GM19043 (cell line): ENCODE data around the gene FNDC3B.

ENCODE experiments used
- ATAC-seq: cut with Tn5 transposase; IDR thresholded peaks from one replicate; pipeline ENCODE4 v1.9.1; 2021; ENCODE audit warnings: low read depth; ENCODE audit not compliant: unreplicated experiment

The FNDC3B gene

DNA sequence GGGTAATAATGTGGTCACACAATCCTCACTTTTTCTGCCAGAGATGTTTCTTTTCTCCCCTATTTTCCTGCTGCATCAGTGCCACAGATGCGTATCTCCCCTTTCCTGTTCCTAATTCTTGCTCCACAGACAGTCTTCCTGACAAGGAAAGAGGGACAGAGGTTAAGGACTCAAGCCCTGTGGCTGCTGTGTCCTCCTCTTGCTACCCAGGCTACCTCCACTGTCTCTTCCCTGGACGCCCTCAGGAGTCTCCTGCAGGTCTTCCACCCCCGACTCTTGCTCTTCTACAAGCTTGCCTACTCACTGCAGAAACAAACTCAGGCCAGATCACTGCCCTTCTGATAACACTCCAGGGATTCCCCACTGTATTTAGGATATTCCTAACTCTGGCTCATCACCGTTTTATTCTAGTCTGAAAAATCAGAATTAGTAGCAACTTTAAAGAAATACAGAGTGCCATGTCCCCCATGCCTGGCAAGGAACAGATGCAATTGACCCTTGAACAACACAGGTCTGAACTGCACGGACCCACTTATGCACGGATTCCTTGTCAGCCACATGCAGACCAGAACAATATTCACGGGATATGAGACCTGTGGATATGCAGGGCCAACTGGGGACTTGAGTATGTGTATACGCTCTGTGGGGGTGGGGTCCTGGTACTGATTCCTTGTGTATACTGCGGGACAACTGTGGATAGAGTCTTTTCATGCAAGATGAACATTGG, 257.0 kb downstream of the FNDC3B start:
- no peak for ATAC-seq

DNA sequence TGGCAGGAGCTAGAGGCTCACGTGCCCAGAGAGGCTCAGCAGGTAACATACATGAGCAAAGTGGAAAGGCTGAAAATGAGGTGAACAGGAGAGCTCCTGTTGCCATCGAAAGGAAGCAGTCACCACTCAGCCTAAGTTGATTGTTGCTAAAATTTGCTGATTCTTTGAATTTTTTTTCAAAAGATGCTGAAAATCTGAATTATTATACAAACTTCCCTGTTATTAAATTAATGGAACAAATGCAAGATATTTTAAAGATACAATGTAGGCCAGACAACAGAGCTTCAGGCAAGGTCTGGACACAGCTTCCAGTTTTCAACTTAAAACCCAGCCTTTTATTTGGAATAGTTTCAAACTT, 257.6 kb downstream of the FNDC3B start:
- ATAC-seq: no peak

DNA sequence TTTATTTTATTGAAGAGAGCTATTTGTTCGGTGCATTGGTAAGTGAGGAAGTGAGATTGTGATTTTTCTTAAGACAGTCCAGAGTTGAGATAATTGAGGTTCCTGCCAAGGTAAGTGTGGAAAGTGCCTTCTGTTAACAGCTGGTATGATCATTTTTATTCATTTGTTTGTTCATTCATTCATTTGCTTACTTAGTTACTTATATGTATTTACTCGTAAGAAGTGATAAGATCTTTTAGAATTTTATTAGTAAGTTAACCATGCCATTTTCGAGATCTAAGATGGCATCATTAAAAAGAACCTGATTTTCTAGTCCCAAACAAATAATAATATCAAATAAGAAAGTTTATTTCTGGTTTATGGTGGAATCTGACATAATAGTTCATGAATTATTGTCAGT, 258.9 kb downstream of the FNDC3B start:
- ATAC-seq: no peak

DNA sequence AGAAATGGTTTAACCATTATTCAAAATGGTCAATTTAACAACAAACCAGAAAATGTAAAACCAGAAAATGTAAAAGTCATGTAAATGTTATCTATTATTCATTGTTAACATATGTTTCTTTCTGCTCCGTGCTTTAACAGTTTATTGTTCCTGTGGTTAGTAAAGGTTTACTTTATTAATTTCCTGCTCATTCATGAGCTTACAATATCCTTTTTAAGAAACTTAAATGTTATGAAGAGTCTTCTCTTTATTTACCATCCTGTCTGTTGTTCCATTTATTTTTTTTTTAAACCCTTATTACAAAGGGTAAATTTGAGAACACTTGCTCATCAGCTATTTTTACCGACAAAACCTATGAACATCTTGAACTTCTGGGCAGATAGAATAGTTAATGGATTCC, 260.8 kb downstream of the FNDC3B start:
- no peak for ATAC-seq

DNA sequence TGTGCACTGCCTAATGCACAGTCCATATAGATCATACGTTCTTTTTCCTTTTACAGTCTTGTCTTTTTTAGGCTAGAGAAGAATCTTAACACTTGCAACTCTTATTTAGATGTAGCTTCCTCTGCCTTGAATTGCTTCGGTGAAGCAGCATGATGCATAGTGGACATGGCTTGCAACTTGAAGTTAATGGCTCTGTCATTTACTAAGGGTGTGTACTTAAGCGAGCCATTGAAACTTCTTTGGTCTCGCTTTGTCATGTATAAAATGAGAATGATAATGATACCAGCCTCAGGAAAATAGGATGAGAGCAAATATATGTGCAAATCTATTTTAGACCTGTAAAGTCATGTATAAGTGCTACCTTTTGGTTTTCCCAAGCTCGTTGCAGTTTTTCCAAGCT, 261.5 kb downstream of the FNDC3B start:
- no peak for ATAC-seq

DNA sequence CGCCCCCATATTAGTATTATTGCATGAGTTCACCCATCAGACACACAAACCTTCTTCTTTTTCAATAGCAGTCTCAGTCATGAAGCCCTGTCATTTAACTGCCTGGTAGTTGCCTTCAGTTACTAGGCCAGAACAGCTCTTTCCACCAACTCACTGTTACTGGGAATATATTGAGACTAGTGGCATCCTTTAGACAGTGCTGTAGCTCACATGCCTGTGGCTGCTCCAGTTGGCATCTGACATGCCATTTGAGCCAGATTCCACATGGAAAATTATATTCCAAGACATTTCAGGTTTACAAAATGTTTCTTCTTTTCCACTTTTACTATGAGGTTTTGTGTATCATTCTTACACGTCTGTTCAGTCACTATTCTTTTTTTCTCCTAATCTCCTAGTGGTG, 262.8 kb downstream of the FNDC3B start:
- no peak for ATAC-seq

DNA sequence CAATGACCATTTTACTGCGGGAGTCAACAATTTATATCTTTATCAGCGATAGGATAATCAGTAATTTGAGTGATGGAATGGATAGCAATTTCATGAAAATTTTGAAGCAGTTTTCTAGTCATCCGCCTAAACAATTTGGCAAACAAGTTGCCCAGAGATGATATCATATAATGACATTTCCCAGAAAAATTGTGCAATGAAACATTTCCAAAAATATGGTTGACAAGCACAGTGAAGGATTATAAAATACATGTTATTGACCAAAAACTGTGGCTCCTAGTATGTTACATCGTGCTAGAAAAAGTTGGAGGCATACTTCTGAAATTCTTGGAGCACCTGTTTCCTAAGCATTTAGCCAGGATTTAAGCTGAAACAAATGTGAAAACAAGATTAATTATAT, 263.8 kb downstream of the FNDC3B start:
- no peak for ATAC-seq

DNA sequence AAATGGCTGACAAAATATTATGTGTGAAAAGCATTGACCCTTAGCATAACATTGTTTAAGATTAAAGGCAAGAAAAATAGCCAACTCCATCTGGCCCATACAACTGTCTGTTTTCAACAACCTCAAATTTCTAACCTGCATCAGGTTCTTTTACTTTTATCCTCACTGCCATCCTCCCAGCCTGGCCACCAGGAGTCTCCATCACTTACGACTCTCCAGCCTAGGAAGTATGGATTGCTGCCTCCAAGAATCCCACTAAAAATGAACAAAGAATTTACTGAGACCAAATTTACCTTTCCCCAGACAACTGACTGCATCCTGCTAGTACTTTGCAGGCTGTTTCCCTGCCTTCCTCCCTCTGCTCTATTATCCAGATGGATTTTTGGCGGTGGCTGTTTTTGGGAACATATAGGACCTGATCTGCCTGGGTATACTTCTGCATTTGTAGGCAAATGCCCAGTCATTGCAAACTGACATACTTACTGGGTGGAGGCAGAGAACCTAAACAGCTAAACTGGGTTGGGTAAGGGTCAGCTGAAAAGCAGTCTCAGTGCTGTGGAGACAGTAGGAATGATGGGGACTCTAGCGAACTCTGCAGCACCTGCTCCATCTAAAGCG, 264.7 kb downstream of the FNDC3B start:
- no peak for ATAC-seq

DNA sequence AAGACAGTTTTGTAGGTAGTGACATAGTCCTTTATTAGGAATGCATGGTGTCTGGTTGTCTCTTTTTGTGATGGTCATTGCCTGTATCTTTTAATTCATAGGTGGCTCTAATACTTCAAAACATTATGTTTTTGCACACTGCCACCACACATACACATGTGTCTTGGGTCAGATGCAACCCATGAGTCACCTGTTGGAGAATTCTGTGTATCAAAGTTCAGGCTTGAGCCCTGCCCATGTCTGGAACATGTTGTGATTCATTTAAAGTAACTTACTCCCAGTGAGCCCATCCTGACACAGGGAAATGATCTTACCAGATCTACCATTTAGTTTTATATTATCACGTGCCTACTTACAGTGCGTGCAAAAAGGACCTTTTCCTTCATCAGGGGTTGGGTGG, 266.2 kb downstream of the FNDC3B start:
- ATAC-seq: no peak

DNA sequence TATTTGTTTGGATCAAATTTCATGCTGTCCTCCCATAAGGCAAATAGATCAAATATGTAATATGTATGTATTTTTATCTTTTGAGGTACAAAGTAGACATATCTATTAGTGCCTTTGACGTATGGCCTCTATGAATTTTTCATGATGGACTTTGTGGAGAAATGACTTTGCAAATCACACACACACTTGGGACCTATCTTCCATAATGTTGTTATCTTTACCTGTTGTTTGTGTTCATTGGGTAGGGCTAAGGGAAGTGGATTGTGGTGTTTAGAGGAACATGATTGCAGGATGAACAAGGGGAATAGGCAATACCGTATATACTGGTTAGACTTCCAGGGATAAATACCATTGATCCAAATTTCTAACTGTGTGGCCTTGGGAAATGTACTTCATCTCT, 266.6 kb downstream of the FNDC3B start:
- ATAC-seq: no peak

DNA sequence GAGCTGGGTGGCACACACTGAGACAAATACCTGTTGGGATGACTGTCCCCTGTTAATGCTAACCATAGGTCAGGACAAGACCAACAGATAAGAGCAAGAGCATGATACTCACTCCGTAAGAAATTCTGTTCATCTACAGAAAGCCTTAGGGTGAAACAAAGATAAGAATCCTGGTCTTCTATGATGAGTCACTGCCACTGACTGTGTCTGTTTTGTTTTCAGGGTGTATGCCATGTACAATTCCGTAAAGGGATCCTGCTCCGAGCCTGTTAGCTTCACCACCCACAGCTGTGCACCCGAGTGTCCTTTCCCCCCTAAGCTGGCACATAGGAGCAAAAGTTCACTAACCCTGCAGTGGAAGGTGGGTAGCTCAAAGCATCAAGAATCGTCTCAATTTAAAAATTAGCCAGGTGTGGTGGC, 267.8 kb downstream of the FNDC3B start:
- ATAC-seq: no peak

DNA sequence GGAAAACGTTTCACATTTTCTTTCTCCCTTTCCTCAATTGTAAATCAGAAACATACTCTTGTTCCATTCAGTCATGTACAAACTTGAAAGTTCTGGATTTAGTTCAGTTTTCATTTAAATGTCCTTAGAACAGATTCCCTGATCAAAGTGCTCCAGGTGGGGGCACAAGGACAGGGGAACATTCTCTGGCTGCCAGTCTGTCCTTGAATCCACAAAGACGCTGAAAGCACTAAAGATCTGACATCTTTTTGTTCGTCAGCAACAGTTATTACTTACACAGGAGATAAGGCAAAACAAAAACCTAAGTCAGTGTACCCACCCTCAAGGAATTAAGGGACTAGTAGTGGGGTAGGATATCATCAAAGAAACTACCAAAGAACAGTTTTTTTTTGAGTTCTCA, 269.7 kb downstream of the FNDC3B start:
- no peak for ATAC-seq

DNA sequence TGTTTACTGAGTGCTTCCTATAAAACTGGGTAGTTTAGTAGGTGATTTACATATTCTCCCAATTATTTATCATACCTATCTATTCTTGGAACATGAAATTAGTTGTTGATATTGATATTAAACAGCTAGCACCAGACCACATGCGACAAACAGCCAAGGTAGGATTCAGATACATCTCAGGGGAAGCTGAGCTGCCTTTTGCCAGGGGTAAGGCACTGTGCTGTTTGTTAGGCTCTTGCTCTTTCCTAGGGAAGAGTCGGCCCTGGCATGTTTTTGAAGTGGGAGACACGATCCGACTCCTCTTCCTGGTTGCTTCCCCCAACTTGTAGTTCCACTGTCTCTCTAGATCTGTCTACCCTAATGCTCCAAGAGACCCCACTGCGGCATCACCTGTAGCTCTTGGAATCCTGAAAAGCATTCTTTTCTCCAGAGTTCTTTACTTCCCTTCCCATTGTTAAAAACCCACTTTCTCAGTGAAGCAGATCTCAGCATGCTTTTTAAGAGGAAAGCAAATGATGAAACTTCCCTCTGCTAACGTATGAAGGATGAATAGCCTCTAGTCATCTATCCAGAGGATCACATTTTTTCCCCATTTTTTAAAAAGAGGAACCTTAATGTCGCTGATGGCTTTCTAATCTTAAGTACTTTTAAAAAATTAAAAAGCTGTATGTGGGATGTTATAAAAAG, 270.5 kb downstream of the FNDC3B start:
- no peak for ATAC-seq

DNA sequence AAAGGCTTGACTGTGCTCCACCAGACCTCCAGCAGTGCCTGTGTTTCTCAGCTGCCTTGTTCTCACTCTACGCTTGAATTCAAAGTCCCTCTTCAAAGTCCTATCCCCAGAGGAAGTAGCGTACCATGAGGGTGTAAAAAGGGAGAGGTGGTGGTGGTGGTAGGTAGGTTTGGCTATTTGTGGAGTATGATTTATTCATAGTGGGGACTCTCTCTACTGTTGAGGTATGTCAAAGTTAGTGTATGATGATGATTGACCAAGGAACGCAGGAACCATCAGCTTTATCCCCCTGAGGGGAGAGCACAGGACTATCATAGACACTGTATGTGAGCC, 271.0 kb downstream of the FNDC3B start:
- no peak for ATAC-seq

DNA sequence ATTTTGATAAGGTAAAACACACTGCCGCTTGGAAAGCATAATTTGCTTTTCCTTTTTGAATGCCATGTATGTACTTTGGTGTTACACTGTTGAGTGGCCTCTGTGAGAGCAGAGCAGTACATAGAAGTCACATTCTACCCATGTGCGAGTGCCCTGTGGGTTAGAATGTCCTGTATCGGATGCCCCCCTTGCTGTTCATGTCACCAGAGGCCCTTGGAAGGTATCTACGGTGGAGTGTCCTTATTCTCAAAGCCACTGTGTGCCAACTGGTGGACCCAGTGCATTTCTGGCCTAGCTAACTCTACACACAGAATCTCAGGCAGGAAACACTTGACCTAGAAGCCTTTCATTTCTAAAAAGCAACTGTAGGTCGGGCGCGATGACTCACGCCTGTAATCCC, 271.8 kb downstream of the FNDC3B start:
- no peak for ATAC-seq

DNA sequence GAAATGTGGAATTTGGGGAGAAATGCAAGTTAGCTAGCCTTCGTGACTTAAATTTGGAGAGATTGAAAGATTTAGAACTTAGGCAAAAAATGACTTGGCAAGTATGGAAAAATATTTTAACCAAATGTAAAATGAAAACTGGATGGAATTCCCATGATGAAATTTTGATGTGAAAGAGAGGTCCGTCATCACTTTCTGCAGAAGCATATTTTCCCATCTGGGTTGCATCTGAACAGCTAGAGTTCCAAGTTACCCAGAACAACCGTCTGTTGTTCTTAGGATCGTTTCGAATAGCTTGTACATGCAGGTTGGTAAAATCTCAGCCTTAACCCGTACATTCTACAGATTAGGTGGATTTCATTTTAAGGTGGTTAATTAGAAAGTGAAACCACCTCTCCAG, 272.6 kb downstream of the FNDC3B start:
- no peak for ATAC-seq

DNA sequence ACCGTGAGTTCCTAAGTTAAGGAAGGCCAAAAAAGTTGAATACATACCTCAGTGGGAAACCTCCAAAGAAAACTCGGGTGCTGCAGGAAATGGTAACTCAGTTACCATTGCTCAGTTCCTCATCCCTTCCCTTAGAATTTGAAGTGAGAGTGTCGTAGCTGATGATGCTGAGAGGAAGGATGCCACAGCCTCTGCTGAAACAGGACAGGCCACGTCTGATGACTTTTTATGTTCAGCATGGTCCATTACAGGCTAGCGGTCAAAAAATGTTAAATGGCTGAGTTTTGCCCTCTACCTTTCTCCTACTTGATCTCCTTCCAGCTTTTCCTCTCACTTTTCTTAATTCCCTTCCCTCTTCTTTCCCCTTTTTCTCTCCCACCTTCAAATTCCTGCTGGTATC, 273.3 kb downstream of the FNDC3B start:
- ATAC-seq: no peak

DNA sequence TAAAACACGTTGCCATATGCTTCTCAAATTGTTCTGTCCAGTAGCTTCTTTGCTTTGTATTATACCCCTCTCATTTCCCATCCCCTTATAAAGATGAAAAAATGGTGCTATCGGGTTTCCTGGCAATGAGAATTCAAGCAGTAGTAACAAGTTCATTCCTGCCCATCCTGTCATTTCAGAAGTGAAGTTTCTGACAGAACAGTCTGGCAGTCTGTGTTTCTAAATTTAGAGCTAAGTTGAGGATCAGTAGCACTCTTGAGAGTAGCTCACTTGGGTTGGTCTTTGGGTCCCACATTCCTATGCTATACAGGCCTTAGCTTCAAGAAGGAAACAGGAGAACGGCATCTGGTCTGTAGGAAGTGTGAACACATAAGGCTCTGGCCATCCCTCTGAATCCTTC, 274.3 kb downstream of the FNDC3B start:
- ATAC-seq: no peak

DNA sequence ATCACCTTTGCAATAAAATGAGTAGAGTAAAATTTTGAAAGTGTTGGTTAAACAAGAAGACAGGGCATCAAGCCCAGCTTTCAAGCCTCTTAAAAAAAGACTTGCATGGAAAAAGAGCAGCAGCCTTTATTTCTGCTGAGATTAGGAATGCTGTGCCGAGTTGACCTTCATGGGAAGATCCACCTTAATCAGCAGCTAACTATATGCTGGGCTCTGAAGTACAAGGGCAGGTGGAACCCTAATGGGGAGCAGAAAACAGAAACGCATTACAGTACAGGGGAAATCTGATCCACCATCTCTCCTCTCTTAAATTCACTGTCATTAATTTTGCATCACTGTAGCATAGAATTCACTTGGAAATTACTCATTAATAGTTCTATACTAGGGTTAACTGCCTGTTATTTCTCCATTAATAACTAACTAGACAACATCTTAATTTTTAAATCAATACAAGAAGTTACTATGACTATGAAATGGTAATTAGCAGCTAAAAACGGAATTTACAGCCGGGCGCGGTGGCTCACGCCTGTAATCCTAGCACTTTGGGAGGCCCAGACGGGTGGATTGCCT, 275.3 kb downstream of the FNDC3B start:
- no peak for ATAC-seq

DNA sequence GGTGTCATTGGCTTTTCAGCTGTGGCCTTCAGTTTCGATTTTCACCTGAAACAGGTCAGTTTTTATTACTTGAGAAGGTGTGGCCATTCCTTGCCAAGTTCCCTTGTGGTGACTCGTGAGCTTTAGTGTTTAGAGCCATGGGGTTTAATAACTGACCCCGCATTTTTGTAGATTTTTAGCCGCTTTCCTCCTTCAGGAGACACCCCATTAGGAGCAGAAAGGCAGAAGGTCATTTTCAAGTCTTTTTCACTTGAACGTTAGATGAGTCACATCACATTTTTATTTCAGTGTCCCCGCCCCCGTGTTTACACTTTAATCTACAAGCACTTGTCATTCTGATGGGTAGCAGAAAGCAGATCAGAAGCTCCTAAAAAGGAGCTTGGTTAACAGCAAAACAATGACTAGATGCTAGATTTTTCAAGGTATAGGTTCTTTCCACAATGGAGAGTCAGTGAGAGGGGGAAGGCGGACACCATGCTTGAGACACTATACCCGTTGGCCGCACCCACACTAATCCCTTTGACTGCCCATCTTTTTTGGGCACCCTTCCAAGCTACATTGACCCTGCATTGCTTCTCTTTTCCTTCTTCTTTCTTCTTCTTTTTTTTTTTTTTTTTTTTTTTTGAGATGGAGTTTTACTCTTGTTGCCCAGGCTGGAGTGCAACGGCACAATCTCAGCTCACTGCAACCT, 276.2 kb downstream of the FNDC3B start:
- no peak for ATAC-seq

DNA sequence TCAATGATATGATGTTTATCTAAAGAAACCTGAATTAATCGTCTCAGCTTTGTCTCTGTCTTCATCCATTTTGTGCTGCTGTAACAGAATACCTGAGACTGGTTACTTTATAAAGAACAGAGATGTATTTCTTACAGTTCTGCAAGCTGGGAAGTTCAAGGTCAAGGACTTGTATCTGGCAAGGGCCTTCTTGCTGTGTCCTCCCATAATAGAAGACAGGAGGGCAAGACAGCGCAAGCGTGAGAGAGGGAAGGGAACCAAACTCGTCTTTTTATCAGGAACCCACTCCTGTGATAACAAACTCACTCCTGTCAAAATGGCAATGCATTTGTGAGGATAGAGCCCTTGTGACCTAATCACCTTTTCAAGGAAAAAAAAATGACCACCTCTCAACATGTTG, 277.4 kb downstream of the FNDC3B start:
- no peak for ATAC-seq
